Prostate gland (tissue), 2 donors: ENCODE results near the gene CEP41.

Source experiments
- CTCF ChIP-seq, 4 experiments: fragments of 200-600 bp in 2 of 4; fragments of 450-650 bp in 2 of 4; sonication (generic) in 2 of 4; IDR thresholded peaks; 1 replicate in 3 of 4; 2 replicates in 1 of 4; pipeline ENCODE4 v1.5.1; 2016 to 2019; ENCODE audit warnings: antibody characterized with exemption in 4 of 4, mild to moderate bottlenecking in 2 of 4, moderate library complexity in 2 of 4
- POLR2AphosphoS5 ChIP-seq: sonication (generic); formaldehyde crosslinking; IDR thresholded peaks from one replicate; pipeline ENCODE4 v1.6.1; 2017; ENCODE audit warnings: antibody characterized with exemption

- TF ChIP-seq CTCF (IDR thresholded peaks at IDR 0.05) (no peak), POLR2AphosphoS5 (no peak)
Measured at GRCh38 chr7:130426564-130426963, 14.3 kb downstream of the CEP41 start.
